GM21515 (cell line): Measurements from ENCODE around the gene ADAM11.

Experiments
- ATAC-seq: cut with Tn5 transposase; IDR thresholded peaks from one replicate; pipeline ENCODE4 v1.9.1; 2021; ENCODE audit not compliant: unreplicated experiment

The ADAM11 gene

GRCh38 chr17:44775136-44775837 is 16.5 kb downstream of the ADAM11 start:
- ATAC-seq = peak; percentile 81

DNA sequence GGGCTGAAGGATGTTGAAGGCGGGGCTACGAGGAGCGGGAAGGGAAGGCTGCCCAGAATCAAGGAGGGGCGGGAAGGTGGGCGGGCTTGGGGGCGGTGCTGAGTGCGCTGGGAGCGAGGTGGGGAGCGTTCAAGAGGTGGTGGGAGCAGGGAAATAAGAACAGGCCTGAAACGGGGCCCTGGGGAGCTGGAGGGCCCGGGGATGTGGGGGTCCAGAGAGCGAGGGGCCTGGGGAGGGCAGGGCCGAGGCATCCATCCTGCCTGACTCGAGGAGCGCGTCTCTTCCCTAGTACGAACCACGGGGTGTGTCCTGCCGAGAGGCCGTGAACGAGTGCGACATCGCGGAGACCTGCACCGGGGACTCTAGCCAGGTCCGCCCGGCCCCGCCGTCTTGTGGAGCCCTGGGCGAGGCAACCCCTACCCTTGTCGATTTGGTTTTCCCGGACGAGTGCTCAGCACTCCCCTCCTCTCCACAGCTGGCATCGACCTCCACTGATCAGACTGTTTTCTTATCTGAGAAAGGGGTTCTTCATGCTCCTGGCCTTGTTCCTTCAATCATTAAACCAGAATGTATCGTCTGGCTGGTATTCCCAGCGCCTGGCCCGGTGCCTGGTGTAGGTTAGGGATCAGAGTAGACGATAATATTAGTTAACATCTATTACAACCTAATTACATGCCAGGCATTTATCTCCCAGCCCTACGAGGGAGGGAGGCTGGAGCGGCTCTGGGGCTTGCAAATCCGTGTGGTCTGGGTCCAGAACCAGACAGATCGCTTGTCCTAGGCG is 17.2 kb downstream of the ADAM11 start:
- no peak for ATAC-seq

DNA sequence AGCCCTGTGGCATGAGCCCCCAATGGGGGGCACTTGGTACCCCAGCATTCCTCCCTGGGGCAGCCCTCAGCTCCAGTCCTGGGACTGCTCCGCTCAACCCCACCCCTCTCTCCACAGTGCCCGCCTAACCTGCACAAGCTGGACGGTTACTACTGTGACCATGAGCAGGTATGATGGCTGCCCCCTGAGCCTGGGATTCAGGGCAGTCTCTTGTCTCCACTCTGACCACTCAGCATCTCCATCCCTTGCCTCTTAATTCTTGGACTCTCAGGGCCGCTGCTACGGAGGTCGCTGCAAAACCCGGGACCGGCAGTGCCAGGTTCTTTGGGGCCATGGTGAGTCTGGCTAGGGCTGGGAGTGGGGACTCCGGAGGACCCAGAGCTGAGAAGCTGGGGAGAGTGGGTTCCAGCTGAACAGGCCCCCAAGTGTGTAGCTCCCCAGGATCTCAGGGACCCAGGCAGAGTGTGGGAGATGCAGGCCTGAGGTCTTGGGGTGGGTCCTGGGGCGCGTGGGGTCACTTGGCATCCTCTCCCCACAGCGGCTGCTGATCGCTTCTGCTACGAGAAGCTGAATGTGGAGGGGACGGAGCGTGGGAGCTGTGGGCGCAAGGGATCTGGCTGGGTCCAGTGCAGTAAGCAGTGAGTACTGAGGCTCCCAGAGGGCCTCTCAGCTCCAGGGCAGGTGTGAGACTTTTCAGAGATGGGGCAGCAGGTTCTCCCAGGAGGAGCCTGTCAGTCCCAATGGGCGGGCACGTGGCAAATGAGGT is 18.0 kb downstream of the ADAM11 start:
- no peak for ATAC-seq

DNA sequence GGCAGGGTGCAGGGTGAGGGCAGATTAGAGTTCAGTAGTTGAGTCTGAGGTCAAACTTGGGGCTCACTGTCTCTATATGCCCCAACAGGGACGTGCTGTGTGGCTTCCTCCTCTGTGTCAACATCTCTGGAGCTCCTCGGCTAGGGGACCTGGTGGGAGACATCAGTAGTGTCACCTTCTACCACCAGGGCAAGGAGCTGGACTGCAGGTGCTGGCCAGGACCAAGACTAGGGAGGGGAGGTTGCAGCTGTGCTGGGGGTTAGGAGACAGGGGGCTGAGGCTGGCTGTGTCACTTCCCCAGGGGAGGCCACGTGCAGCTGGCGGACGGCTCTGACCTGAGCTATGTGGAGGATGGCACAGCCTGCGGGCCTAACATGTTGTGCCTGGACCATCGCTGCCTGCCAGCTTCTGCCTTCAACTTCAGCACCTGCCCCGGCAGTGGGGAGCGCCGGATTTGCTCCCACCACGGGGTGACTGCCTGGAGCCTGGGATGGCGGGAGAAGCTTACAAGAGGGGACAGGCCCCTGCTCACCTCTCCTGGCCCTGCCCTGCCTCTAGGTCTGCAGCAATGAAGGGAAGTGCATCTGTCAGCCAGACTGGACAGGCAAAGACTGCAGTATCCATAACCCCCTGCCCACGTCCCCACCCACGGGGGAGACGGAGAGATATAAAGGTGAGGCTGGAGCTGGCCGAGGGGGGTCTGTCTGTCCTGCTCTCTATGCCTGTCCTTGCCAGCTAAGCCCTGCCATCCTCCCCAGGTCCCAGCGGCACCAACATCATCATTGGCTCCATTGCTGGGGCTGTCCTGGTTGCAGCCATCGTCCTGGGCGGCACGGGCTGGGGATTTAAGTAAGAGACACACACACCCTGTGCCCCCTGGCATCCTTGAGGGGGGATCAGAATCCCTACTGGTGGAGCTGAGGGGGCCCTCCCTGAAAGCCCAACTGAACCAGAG is 18.9 kb downstream of the ADAM11 start:
- ATAC-seq = no peak

DNA sequence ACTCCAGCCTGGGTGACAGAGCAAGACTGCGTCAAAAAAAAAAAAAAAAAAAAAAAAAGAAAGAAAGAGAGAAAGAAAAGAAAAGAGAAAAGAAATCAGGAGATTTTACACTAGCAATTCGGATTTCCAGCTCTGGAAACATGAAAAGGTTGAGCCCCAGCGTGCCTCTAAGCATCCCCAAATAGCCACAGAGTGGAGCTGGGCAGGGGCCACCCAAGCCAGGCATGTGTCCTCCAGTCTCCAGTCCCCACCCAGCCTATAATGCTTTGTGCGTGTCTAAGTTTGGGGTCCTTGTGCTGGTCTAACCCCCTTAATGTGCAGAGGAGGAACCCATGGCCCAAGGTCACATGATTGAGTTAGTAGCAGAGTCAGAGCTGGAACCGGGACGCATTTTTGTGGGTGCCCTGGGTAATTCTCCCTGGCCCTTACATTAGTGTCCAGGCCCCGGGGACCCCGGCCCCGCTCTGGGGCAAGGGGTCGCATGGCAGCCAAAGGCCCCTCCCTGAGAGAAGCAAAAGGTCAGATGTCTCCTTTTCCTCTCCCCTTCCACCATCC is 19.9 kb downstream of the ADAM11 start:
- ATAC-seq = no peak

DNA sequence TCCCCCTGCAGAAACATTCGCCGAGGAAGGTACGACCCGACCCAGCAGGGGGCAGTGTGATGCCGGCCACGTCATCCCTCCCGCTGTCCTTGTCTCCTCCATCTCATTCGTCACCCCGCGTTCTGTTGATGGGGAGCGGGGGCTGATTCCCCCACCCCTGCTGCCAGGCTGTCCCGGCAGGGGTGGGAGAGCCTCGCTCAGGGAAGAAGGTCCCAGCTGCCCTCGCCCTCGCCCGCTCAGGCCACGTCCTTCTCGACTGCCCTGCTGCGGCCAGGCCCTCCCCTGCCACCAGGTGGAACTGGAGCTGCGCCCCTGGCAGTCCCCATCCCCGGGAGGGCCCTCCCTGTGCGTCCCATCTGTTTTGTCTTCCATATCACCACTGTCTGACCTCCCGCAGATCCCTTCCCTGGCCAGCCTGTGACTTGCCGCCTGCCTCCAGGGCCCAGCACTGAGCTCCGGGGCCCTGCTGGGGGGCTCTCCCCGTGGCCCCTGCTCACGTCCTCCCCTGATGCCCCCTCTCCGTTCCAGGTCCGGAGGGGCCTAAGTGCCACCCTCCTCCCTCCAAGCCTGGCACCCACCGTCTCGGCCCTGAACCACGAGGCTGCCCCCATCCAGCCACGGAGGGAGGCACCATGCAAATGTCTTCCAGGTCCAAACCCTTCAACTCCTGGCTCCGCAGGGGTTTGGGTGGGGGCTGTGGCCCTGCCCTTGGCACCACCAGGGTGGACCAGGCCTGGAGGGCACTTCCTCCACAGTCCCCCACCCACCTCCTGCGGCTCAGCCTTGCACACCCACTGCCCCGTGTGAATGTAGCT is 20.6 kb downstream of the ADAM11 start:
- no peak for ATAC-seq

DNA sequence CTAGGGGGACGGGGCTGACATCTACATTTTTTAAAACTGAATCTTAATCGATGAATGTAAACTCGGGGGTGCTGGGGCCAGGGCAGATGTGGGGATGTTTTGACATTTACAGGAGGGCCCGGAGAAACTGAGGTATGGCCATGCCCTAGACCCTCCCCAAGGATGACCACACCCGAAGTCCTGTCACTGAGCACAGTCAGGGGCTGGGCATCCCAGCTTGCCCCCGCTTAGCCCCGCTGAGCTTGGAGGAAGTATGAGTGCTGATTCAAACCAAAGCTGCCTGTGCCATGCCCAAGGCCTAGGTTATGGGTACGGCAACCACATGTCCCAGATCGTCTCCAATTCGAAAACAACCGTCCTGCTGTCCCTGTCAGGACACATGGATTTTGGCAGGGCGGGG is 21.4 kb downstream of the ADAM11 start:
- no peak for ATAC-seq

- ATAC-seq = no peak
Observed at GRCh38 chr17:44780845-44781480, 22.2 kb downstream of the ADAM11 start.

DNA sequence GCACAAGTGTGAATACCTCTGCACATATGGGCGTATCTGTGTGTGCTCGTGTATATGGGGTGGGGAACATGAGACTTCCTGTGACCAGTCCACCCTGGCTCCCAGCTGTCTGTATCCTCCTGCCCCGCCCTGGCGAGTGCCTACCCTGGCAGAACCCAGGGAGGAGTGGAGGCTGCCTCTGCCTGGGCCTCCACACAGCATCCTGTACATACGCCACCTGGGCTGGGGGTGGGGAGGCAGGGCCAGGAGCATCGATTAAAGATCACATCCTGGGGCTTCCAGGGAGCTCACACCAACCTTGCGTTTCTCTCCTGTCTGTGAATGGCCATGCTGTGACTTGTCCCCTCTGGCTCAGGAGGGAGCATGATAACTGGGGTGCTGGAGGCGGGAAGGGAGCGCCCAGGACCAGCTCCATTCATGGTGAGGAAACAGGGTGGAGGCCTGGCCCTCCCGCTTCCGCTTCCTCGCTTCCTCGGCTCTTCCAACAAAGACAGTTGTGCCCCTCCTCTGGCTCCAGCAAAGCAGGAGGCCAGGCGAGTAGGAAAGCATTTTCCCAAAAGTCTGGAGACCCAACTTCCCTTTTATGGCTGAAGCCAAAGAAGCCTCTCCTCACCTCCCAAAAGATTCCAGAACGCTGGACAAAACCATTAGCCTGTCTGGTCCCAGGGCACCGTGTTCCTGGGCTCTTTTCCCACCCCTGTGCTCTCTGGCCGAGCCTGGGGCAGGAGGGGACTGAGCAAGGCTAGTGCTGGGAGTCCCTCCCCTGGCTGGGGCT is 22.9 kb downstream of the ADAM11 start:
- ATAC-seq = no peak

GRCh38 chr17:44782326-44782850 is 23.6 kb downstream of the ADAM11 start:
- ATAC-seq = no peak

DNA sequence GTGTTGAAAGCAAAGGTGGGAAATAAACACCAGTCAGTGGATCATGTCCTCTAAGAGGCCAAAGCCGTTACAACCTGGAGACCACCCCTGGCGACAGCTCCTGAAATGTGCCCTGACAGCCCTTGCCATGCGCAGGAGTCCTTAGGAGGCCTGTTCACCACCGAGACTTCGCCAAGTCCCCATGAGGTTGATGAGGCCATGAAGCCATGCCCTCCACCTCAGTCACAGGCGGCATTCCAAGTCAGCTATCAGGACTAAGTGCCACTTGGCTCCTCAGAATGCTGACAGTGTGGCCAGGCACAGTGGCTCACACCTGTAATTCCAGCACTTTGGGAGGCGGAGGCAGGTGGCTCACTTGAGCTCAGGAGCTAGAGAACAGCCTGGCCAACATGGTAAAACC is 27.1 kb downstream of the ADAM11 start:
- ATAC-seq = no peak

- no peak for ATAC-seq
Observed at GRCh38 chr17:44786551-44787081, 27.8 kb downstream of the ADAM11 start.

- no peak for ATAC-seq
Observed at GRCh38 chr17:44787271-44787940, 28.6 kb downstream of the ADAM11 start.

GRCh38 chr17:44788139-44788538 is 29.4 kb downstream of the ADAM11 start:
- ATAC-seq = no peak

DNA sequence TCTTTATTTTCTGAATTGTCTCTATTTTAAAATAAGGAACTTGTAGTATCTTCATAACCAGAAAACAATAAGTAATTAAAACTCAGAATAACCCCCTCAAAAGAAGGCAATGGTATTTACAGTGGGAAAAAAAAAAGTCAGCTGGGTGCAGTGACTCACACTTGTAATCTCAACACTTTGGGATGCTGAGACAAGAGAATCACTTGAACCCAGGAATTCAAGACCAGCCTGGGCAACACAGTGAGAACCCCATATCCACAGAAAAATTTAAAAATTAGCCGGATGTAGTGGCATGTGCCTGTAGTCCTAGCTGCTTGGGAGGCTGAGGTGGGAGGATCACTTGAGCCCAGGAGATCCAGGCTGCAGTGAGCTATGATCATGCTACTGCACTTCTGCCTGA is 33.5 kb downstream of the ADAM11 start:
- ATAC-seq = no peak

DNA sequence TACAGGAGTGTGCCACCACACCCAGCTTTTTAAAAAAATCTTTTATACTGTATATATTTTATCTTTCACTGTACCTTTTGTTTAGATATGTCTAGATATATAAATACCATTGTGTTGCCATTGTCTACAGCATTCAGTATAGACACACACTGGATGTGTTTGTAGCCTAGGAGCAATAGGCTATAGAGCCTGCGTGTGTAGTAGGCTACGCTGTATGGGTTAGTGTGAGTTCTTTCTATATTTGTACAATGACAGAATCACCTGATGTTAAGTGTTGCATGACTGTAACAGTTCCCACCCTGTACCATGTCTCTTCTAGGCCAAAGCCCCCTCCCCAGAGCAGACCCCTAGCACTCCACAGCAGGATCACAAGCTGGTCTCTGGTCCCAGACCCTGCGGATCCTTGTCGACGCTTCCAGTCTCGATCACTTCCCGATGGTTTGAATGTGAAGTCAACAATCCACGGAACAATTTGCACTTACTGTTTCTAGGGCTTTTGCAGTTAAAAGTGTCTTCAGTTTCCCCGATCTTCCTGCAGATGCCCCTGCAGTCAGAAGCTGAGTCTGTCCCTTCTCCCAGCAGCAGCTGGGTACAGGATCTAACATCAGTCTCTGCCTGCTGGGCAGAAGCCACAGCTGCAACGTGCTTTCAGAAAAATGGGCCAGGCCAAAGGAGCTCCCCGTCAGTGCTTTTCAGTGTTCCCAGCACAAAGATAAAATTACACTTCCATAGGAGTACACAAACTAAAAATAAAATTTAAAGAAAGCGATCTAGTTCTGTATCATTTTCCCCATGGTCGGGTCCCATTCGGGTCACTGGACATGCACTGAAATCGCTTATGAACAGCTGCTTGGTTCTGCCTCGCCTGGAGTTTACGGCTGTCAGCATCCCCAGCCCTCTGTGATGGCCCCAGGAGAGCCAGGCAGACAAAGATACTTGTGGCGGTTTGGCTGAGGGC is 35.4 kb downstream of the ADAM11 start:
- no peak for ATAC-seq
